Endometrial microvascular endothelial cells (primary cell): Measurements from ENCODE around the gene GDPD5. TPM values are rescaled to one million over a fixed set of nuclear protein-coding genes. Genes with fewer than 3 reads are reported as not detected.

Experiments used
- in situ Hi-C: cut with HindIII; loops from 2 replicates; pipeline ENCODE4 v1.10.0; 2017; ENCODE audit warnings: low sequenced_read_pairs, low pct_unique_long_range_greater_than_20kb; ENCODE audit errors: inconsistent ontology term
- total RNA-seq: library from RNA; depleted of rRNA; stranded (reverse); fragments of >200 nt; gene quantifications from one replicate; pipeline ENCODE4 v1.2.3, GENCODE V29; 2015; ENCODE audit errors: inconsistent ontology term

Gene GDPD5
- total RNA-seq, 1 donor from 2014 or later = 36.6 TPM

DNA sequence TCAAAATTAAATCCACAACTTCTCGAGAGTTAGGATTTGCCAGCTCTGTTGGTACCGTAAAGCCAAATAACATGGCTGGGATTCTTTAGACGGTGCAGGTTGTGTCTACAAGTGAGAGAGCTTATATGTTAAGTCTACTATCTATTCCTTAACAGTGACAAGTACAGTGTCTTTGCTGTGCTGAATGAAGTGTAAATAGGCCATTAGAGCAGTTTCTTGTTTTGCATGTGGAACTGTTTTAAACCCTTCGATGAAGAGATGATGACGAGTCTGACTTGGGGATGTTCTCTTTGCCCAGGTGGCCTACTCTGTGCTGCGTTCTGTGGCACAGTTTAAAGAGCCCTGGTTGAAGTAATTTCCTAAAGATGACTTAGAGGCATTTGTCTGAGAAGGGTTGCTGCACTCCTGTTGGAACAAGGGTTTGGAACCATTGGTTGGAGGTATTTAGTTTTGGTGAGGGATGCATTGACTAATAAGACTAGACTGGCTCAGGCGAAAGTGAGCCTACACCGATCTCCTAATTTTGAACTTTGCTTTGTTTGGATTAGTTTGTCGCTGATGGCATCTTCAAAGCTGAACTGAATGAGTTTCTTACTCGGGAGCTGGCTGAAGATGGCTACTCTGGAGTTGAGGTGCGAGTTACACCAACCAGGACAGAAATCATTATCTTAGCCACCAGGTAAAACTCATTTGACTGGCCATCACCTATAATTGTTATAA, 125.4 kb downstream of the GDPD5 start:
- in situ Hi-C loops = loop anchor here (10.0 kb wide), 1 partner anchor 126 kb away; no protein-coding TSS in a partner anchor

GRCh38 chr11:75399344-75400145, 126.2 kb downstream of the GDPD5 start, which contains the start of gene RPS3:
Gene RPS3, plus strand, starts transcription at chr11:75399518. Its CDS starts 30 bp downstream, at chr11:75399548.
- in situ Hi-C loops = loop anchor here (10.0 kb wide), 1 partner anchor 125 kb away; no protein-coding TSS in a partner anchor

GRCh38 chr11:75398906-75399305, 126.8 kb downstream of the GDPD5 start:
- in situ Hi-C loops = no loop called here

- in situ Hi-C loops = no loop called here
Measured at GRCh38 chr11:75394085-75394840, 131.5 kb downstream of the GDPD5 start.

DNA sequence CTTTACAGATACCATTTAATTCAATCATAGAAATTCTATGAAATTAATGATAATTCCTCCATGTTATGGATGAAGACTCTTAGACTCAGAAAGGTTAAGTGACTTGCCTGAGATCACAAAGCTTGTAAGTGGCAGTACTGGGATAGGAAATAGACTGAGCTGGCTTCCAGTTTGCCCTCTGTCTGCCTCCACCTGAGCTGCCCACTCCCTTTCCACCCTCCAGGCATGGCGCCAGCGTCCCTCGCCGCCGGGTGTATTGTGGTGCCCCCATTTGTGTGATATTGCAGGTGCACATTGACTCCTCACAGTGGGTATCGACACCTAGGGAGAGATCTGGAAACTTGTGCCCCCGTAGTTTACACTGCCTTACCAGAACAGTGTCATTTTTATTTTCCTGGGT, 135.8 kb downstream of the GDPD5 start:
- in situ Hi-C loops = no loop called here

DNA sequence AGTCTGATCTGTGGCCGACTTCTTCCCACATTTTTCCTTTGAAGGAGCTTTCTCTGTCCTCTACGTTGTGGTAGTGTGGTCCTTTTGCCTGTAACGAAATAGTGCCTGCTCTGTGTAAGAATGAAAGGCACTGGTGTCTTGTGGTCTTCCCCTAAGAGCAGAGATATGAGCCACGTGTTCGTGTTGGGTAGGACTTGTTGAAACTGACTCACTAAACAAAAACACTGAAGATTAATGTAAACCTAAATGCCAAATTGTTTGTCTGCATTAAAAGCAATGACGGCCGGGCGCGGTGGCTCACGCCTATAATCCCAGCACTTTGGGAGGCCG, 136.5 kb downstream of the GDPD5 start:
- in situ Hi-C loops = no loop called here

- in situ Hi-C loops = no loop called here
Measured at GRCh38 chr11:75388386-75389275, 137.1 kb downstream of the GDPD5 start.

DNA sequence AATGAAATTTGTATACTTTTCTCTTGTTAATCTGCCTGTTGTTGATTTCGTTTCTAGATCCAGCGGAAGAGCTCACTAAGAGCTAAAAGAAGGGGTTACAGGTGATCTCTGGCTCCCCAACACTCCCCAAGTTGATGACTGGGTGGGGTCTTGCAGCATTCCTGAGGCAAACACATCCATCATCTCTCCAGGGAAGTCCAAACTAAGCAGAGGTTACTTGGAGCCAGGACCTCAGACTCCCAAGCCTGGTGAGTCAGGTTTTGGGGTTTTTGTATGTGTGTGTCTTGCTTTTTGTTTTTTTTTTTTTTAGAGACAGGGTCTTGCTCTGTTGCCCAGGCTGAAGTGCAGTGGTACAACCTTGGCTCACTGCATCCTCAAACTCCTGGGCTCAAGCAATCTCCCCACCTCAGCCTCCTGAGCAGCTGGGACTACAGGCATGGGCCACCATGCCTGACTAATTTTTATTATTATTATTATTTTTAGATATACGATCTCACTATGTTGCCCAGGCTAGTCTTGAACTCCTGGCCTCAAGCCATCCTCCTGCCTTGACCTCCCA, 137.9 kb downstream of the GDPD5 start:
- in situ Hi-C loops = no loop called here

DNA sequence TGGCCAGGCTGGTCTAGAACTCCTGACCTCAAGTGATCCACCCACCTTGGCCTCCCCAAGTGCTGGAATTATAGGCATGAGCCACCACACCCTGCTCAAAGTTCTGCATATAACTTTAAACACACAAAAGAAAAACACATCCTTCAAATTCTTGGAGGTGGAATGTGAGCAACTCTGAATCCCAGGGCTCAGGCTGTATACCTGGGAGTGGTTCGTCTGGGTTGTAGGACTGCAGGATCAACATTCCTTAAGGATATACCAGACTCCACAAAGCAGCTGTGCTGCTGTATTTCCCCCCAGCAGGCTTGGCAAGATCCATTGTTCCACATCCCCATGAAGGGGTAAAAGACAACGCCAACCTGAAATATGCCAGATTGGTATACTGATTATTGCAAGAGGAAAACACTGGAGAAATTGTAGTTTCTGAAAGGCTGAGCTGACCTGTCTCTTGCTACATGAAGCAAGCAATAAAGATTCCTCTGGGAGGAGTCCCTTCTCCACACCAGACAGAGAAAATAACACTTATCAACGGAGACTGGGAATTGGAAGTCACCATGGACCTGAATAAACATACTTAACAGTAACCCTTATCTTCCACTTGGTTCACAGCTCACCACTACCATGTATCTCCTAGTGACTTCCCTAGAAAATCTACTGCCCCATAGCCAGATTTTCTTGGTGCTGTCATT, 138.7 kb downstream of the GDPD5 start:
- in situ Hi-C loops = no loop called here

Other genes with a start within 250 kb of the GDPD5 start
- gene ARRB1, start 174.3 kb downstream of the GDPD5 start, total RNA-seq = 22.7 TPM
- gene RPS3, start 126.4 kb downstream of the GDPD5 start, total RNA-seq = 1,799 TPM
- gene KLHL35, start 92.7 kb downstream of the GDPD5 start, total RNA-seq = not detected
- gene SERPINH1, start 36.3 kb upstream of the GDPD5 start, total RNA-seq = 652 TPM
- gene MAP6, start 143.1 kb upstream of the GDPD5 start, total RNA-seq = 1.3 TPM
- gene MOGAT2, start 191.9 kb upstream of the GDPD5 start, total RNA-seq = not detected
- gene DGAT2, start 242.8 kb upstream of the GDPD5 start, total RNA-seq = 6.0 TPM